Hepatocyte (in vitro differentiated cells): ENCODE results near the gene ITGAE. TPM values are rescaled to one million over a fixed set of nuclear protein-coding genes. Genes with fewer than 3 reads are reported as not detected.
"Not testable (repeated sequence)": the region's sequence is repeated elsewhere in the genome, so short reads cannot be mapped to it uniquely, and the experiment has no call there.

Experiments
- DNase-seq: peaks from one replicate; pipeline ENCODE4 v3.0.0-alpha.2; 2016; ENCODE audit warnings: low spot score
- H2AFZ ChIP-seq: fragments of 200-600 bp; sonication (generic); 2 replicates; pipeline ENCODE4 v1.6.0; 2016; ENCODE audit warnings: antibody characterized with exemption, mild to moderate bottlenecking
- H3K27ac ChIP-seq: fragments of 200-600 bp; sonication (generic); 2 replicates; pipeline ENCODE4 v1.5.1; 2016; ENCODE audit warnings: mild to moderate bottlenecking
- H3K27me3 ChIP-seq: fragments of 200-600 bp; sonication (generic); 2 replicates; pipeline ENCODE4 v1.6.1; 2016
- H3K36me3 ChIP-seq: fragments of 200-600 bp; sonication (generic); replicated peaks from 2 replicates; pipeline ENCODE4 v1.5.1; 2016; ENCODE audit warnings: low read depth; ENCODE audit not compliant: insufficient read depth
- H3K4me1 ChIP-seq: fragments of 200-600 bp; sonication (generic); 2 replicates; pipeline ENCODE4 v1.5.1; 2016; ENCODE audit warnings: mild to moderate bottlenecking, moderate library complexity; ENCODE audit not compliant: insufficient read depth
- H3K4me2 ChIP-seq: fragments of 200-600 bp; sonication (generic); 2 replicates; pipeline ENCODE4 v1.6.0; 2016
- H3K4me3 ChIP-seq: fragments of 200-600 bp; sonication (generic); 2 replicates; pipeline ENCODE4 v1.5.1; 2016; ENCODE audit warnings: mild to moderate bottlenecking
- H3K79me2 ChIP-seq: fragments of 200-600 bp; sonication (generic); 2 replicates; pipeline ENCODE4 v1.6.0; 2017; ENCODE audit warnings: mild to moderate bottlenecking
- H3K9me2 ChIP-seq: fragments of 200-600 bp; sonication (generic); replicated peaks from 2 replicates; pipeline ENCODE4 v1.6.0; 2017; ENCODE audit warnings: mild to moderate bottlenecking; ENCODE audit not compliant: insufficient read depth
- H3K9me3 ChIP-seq: fragments of 200-600 bp; sonication (generic); 2 replicates; pipeline ENCODE4 v1.5.1; 2016; ENCODE audit warnings: low read depth, mild to moderate bottlenecking
- H4K20me1 ChIP-seq: fragments of 200-600 bp; sonication (generic); 2 replicates; pipeline ENCODE4 v1.6.0; 2016; ENCODE audit warnings: mild to moderate bottlenecking; ENCODE audit not compliant: insufficient read depth, poor library complexity, severe bottlenecking
- CTCF ChIP-seq: fragments of 200-600 bp; sonication (generic); IDR thresholded peaks from 2 replicates; pipeline ENCODE4 v1.5.1; 2016; ENCODE audit warnings: antibody characterized with exemption, mild to moderate bottlenecking; ENCODE audit not compliant: poor library complexity
- EZH2 ChIP-seq: fragments of 200-600 bp; sonication (generic); IDR thresholded peaks from 2 replicates; pipeline ENCODE4 v1.6.1; 2016; ENCODE audit warnings: antibody characterized with exemption, mild to moderate bottlenecking, borderline replicate concordance
- EZH2phosphoT487 ChIP-seq: fragments of 200-600 bp; sonication (generic); IDR thresholded peaks from one replicate; pipeline ENCODE4 v1.6.1; 2018; ENCODE audit warnings: antibody characterized with exemption, mild to moderate bottlenecking, low read depth, moderate library complexity; ENCODE audit not compliant: unreplicated experiment, severe bottlenecking
- WGBS: methylation state at CpG from one replicate; pipeline ENCODE4 v1.1.6; 2016; ENCODE audit warnings: low lambda C conversion rate; ENCODE audit errors: missing lambda C conversion rate; 5-methylcytosine and 5-hydroxymethylcytosine counted together
- polyA plus RNA-seq: library from polyadenylated mRNA; unstranded; fragments of >200 nt; fragmentation: Nextera tagmentation; extraction: Ambion mirVana; gene quantifications from 2 replicates; pipeline ENCODE4 v1.2.1, GENCODE V29; 2016
- total RNA-seq: library from RNA; depleted of rRNA; stranded (reverse); fragments of >200 nt; gene quantifications from 2 replicates; pipeline ENCODE4 v1.2.3, GENCODE V29; 2014

The ITGAE gene
- total and polyA plus RNA-seq, 2 experiments from 2014 or later, result 28.1 to 77.0 TPM

GRCh38 chr17:3708366-3708765 is 92.6 kb downstream of the ITGAE start:
- Histone ChIP-seq H3K4me3 (no peak overlapping the region), H3K4me1 (no peaks in the 10 kb centered on the region), H3K9me2 (no peaks in the 10 kb centered on the region), H3K4me2 (no peak overlapping the region), H3K27me3 (no peaks in the 10 kb centered on the region), H4K20me1 (no peaks in the 10 kb centered on the region), H2AFZ (no peak overlapping the region), H3K36me3 (no peaks in the 10 kb centered on the region), H3K79me2 (no peaks in the 10 kb centered on the region), H3K9me3 (no peaks in the 10 kb centered on the region), H3K27ac (no peak overlapping the region)
- WGBS, result 94% methylated on average over 3 of the region's 3 CpGs
- DNase-seq, result no peak
- no peak for TF ChIP-seq EZH2phosphoT487
- no peak for TF ChIP-seq CTCF
- no peak for TF ChIP-seq EZH2

GRCh38 chr17:3705718-3705984 is 95.3 kb downstream of the ITGAE start:
- H3K9me2 ChIP-seq, DNase-seq, H3K4me1 ChIP-seq, H4K20me1 ChIP-seq, H3K27ac ChIP-seq, H2AFZ ChIP-seq, H3K36me3 ChIP-seq, H3K4me3 ChIP-seq, H3K79me2 ChIP-seq, H3K27me3 ChIP-seq, H3K9me3 ChIP-seq, H3K4me2 ChIP-seq: not testable (repeated sequence)
- WGBS, result 97% methylated on average over 1 of the region's 1 CpG

- Histone ChIP-seq H3K9me2 (no peaks in the 10 kb centered on the region), H4K20me1 (no peaks in the 10 kb centered on the region), H3K4me3 (no peak overlapping the region), H3K36me3 (no peaks in the 10 kb centered on the region), H3K4me1 (no peaks in the 10 kb centered on the region), H2AFZ (no peak overlapping the region), H3K79me2 (no peaks in the 10 kb centered on the region), H3K4me2 (no peak overlapping the region), H3K9me3 (no peaks in the 10 kb centered on the region), H3K27ac (no peak overlapping the region), H3K27me3 (no peaks in the 10 kb centered on the region)
- DNase-seq, result no peak
- 86% methylated on average over 20 of the region's 20 CpGs for WGBS
- TF ChIP-seq EZH2phosphoT487, result no peak
- TF ChIP-seq EZH2, result no peak
- TF ChIP-seq CTCF, result no peak
Observed at GRCh38 chr17:3704931-3705717, 95.9 kb downstream of the ITGAE start.

- 89% methylated on average over 7 of the region's 7 CpGs for WGBS
Observed at GRCh38 chr17:3702041-3702539, 98.9 kb downstream of the ITGAE start.

More at GRCh38 chr17:3702041-3702539, 98.9 kb downstream of the ITGAE start:
- not testable (repeated sequence) for H3K4me2 ChIP-seq, H4K20me1 ChIP-seq, H3K9me2 ChIP-seq, H2AFZ ChIP-seq, H3K36me3 ChIP-seq, H3K9me3 ChIP-seq, DNase-seq, H3K27ac ChIP-seq, H3K4me1 ChIP-seq, H3K4me3 ChIP-seq, H3K79me2 ChIP-seq
- peaks cover 14% of the 10 kb centered on the region for H3K27me3 ChIP-seq
